ENCODE results near the gene TBL1X.

The TBL1X gene

GRCh38 chrX:9704876-9705465, 240.1 kb downstream of the TBL1X start:
- Histone ChIP-seq H3K4me3 (ENCODE audit: low read length) (no peak overlapping the region), H3K79me2 (ENCODE audit: low read length) (no peaks in the 10 kb centered on the region), H3K9me3 (ENCODE audit: insufficient read depth, low read length) (no peaks in the 10 kb centered on the region), H3K27me3 (ENCODE audit: low read depth, low read length) (no peaks in the 10 kb centered on the region), H3K27ac (ENCODE audit: low read length) (no peak overlapping the region), H3K36me3 (replicated peaks; ENCODE audit: low read depth, low read length) (peaks cover 11% of the 10 kb centered on the region), H4K20me1 (ENCODE audit: insufficient read depth, low read length) (no peaks in the 10 kb centered on the region), H3K4me1 (ENCODE audit: low read length) (peaks cover 25% of the 10 kb centered on the region), H3K4me2 (ENCODE audit: low read length) (no peak overlapping the region), H3K9ac (ENCODE audit: low read length) (no peak overlapping the region), H2AFZ (ENCODE audit: low read depth, low read length) (no peak overlapping the region)
- TF ChIP-seq, protein P1, sequence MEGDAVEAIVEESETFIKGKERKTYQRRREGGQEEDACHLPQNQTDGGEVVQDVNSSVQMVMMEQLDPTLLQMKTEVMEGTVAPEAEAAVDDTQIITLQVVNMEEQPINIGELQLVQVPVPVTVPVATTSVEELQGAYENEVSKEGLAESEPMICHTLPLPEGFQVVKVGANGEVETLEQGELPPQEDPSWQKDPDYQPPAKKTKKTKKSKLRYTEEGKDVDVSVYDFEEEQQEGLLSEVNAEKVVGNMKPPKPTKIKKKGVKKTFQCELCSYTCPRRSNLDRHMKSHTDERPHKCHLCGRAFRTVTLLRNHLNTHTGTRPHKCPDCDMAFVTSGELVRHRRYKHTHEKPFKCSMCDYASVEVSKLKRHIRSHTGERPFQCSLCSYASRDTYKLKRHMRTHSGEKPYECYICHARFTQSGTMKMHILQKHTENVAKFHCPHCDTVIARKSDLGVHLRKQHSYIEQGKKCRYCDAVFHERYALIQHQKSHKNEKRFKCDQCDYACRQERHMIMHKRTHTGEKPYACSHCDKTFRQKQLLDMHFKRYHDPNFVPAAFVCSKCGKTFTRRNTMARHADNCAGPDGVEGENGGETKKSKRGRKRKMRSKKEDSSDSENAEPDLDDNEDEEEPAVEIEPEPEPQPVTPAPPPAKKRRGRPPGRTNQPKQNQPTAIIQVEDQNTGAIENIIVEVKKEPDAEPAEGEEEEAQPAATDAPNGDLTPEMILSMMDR (IDR thresholded peaks at IDR 0.05; ENCODE audit: low read depth, low read length) = no peak
- TF ChIP-seq EZH2phosphoT487 (IDR thresholded peaks at IDR 0.05; ENCODE audit: low read depth) = no peak

- TF ChIP-seq, protein P1 (IDR thresholded peaks at IDR 0.05; ENCODE audit: low read depth, low read length) = no peak
- TF ChIP-seq EZH2phosphoT487 (IDR thresholded peaks at IDR 0.05; ENCODE audit: low read depth) = no peak
- no peak overlapping the region for H3K4me2 ChIP-seq (ENCODE audit: low read length)
- no peak overlapping the region for H3K9ac ChIP-seq (ENCODE audit: low read length)
- H3K27me3 ChIP-seq (ENCODE audit: low read depth, low read length) = no peaks in the 10 kb centered on the region
- no peak overlapping the region for H2AFZ ChIP-seq (ENCODE audit: low read depth, low read length)
- no peak overlapping the region for H3K27ac ChIP-seq (ENCODE audit: low read length)
- H3K79me2 ChIP-seq (ENCODE audit: low read length) = no peaks in the 10 kb centered on the region
- H3K4me3 ChIP-seq (ENCODE audit: low read length) = no peak overlapping the region
- peaks cover 34% of the 10 kb centered on the region for H3K4me1 ChIP-seq (ENCODE audit: low read length)
- H3K36me3 ChIP-seq (replicated peaks; ENCODE audit: low read depth, low read length) = peaks cover 17% of the 10 kb centered on the region
- H3K9me3 ChIP-seq (ENCODE audit: insufficient read depth, low read length) = no peaks in the 10 kb centered on the region
- H4K20me1 ChIP-seq (ENCODE audit: insufficient read depth, low read length) = no peaks in the 10 kb centered on the region
Measured at GRCh38 chrX:9706421-9706820, 241.6 kb downstream of the TBL1X start.

DNA sequence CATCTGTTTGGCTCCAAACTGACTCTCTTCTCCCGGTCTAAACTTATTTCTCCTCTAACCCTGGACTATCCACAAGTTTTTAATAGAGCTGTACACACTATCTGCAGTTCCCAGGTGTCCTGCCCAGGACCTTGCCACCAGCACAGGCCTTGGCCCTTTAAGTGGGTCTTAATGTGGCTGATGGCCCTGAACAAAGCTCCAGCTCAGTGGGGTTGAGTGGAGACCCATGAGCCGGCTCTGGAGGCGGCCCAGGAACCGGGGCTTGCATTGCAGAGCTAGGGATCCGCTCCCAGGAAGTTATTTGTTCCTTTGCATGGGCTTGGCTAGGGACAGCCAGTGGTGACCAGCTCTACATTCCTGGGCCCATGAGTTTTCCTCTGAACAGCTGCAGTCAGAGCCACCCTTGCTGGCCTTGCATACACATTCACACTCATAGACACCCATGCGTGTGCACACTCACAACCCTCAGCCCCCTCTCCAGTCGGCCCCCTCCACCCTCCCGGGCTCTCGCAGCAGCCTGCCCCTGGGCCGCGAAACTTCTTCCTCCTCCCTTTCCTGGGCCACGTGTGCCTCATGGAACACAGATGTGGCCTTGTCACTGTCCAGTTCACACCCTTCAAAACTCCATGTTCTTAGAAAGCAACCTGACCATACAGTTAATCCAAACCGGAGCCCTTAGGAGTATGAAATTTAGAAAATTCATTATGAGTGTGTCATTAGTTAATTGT, 242.6 kb downstream of the TBL1X start:
- Histone ChIP-seq H3K36me3 (replicated peaks; ENCODE audit: low read depth, low read length) (peaks cover 19% of the 10 kb centered on the region), H4K20me1 (ENCODE audit: insufficient read depth, low read length) (no peaks in the 10 kb centered on the region), H2AFZ (ENCODE audit: low read depth, low read length) (no peak overlapping the region), H3K9me3 (ENCODE audit: insufficient read depth, low read length) (no peaks in the 10 kb centered on the region), H3K4me2 (ENCODE audit: low read length) (no peak overlapping the region), H3K9ac (ENCODE audit: low read length) (no peak overlapping the region), H3K4me3 (ENCODE audit: low read length) (no peak overlapping the region), H3K4me1 (ENCODE audit: low read length) (peaks cover 34% of the 10 kb centered on the region), H3K27me3 (ENCODE audit: low read depth, low read length) (no peaks in the 10 kb centered on the region), H3K79me2 (ENCODE audit: low read length) (no peaks in the 10 kb centered on the region), H3K27ac (ENCODE audit: low read length) (no peak overlapping the region)
- TF ChIP-seq, protein P1 (IDR thresholded peaks at IDR 0.05; ENCODE audit: low read depth, low read length) = no peak
- TF ChIP-seq EZH2phosphoT487 (IDR thresholded peaks at IDR 0.05; ENCODE audit: low read depth) = no peak

DNA sequence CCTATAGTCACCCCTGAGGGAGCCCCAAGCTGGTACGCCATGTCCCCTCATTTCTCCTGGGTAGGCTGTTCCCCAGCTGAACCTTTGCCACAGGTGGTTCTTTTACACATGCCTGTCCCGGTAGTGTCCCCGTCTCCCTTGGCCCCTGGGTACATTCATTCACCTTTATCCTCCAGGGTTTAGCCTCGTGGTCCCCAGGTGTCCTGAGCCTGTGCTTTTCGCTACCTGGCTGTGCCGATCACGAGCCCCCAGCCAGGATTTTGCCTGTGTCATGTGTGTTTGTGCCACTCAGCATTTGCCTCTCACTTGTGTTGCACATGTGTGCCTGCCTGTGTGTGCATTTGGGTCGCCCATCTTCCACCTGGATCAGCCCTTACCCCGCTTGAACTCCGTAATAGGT, 243.2 kb downstream of the TBL1X start:
- peaks cover 19% of the 10 kb centered on the region for H3K36me3 ChIP-seq (replicated peaks; ENCODE audit: low read depth, low read length)
- no peak overlapping the region for H3K4me3 ChIP-seq (ENCODE audit: low read length)
- no peak overlapping the region for H3K9ac ChIP-seq (ENCODE audit: low read length)
- no peaks in the 10 kb centered on the region for H3K79me2 ChIP-seq (ENCODE audit: low read length)
- H3K4me2 ChIP-seq (ENCODE audit: low read length) = no peak overlapping the region
- H3K27me3 ChIP-seq (ENCODE audit: low read depth, low read length) = no peaks in the 10 kb centered on the region
- TF ChIP-seq, protein P1 (IDR thresholded peaks at IDR 0.05; ENCODE audit: low read depth, low read length) = no peak
- no peak for TF ChIP-seq EZH2phosphoT487 (IDR thresholded peaks at IDR 0.05; ENCODE audit: low read depth)
- H3K4me1 ChIP-seq (ENCODE audit: low read length) = peaks cover 34% of the 10 kb centered on the region
- no peak overlapping the region for H2AFZ ChIP-seq (ENCODE audit: low read depth, low read length)
- no peaks in the 10 kb centered on the region for H3K9me3 ChIP-seq (ENCODE audit: insufficient read depth, low read length)
- H3K27ac ChIP-seq (ENCODE audit: low read length) = no peak overlapping the region
- no peaks in the 10 kb centered on the region for H4K20me1 ChIP-seq (ENCODE audit: insufficient read depth, low read length)
